T47D (cell line): Measurements from ENCODE around the gene MAVS.

ENCODE experiments used
- DNase-seq, 2 experiments: peaks; one replicate each; pipeline versions ENCODE4 v3.0.0 to v3.0.0-alpha.2; 2011 to 2012; ENCODE audit warnings: low read depth in 1 of 2, low spot score in 1 of 2
- JUND ChIP-seq: IDR thresholded peaks from 2 replicates; pipeline ENCODE4 v1.6.1; 2012; ENCODE audit warnings: low read depth
- in situ Hi-C: cut with HindIII; loops from 2 replicates; pipeline ENCODE4 v1.10.0; 2016; ENCODE audit warnings: low sequenced_read_pairs, low pct_unique_long_range_greater_than_20kb

Gene MAVS

DNA sequence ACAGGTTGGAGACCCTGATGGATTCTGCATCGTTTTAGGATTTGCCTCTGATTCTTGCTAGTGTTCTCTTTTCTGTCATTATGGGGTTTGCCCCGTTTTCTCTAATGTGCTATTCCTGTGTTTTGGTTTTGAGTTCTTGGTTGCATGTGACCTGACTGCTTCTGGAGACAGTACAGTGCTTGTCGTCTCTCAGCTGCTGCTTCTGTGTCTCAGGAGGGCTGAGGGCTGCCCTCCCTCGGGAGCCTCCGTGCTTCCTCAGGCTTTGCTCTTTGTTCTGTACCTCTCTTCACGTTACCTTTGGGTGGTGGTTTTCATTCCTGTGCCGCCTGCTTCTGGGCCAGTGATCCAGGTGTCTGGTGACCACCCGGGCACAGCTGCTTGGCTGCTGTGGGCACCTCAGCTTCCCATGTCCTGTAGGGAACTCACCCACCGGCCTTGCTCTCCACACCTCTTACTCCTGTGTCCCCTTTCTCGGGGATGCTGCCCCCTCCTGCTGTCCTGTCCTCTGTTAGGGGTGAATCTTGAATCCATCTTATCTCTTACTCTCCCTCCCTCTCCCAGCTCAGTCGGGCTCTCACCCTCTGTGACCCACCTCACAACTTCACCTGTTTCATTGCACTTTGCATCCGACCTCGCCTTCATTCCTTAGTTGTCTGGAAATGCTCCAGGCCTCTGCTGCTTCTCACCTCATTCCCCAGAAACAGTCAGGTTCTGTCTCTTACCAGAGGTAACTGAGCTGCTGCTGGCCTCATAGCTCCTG, 75.8 kb downstream of the MAVS start:
- TF ChIP-seq JUND: no peak
- DNase-seq: no peak

DNA sequence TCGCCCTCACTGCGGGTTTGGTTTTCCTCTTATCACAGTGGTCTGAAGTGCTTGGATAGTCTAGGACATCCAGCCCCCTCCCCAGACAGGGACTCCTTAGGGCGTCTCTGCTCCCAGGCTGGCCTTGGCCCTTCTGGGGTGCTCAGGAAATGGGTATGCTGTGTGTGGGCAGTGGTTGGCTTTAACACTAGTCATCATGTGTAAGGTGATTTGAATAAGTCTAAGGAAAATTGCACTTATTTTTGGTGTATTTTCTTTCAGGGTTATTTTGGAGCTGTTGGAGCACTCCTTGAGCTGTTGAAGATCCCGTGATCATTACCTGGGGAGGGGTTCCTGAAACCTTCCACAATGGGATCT, 76.3 kb downstream of the MAVS start:
- no peak for TF ChIP-seq JUND
- no peak for DNase-seq
- in situ Hi-C loops: no loop called here

More for the DNA sequence above, 75.8 kb downstream of the MAVS start:
- in situ Hi-C loops: no loop called here

DNA sequence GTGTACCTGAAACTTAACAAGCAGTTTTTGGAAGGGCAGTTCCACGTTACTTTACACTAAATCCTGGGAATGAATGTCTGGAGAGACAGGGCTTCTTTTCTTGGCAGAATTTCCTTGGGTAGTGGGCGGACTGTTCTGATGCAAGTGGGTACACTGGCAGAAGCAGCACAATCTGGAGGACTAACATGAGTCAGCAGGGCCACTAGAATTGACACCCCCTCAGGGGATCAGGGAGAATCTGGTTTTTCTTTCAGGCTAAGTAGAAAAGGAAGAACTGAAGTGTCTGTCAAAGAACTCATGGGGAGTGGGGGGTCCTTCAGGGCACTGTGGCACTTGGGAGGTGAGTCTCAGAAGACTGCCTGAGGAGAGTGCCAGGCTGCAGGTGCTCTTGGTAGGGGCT, 77.2 kb downstream of the MAVS start:
- TF ChIP-seq JUND: no peak
- no peak for DNase-seq
- in situ Hi-C loops: no loop called here

DNA sequence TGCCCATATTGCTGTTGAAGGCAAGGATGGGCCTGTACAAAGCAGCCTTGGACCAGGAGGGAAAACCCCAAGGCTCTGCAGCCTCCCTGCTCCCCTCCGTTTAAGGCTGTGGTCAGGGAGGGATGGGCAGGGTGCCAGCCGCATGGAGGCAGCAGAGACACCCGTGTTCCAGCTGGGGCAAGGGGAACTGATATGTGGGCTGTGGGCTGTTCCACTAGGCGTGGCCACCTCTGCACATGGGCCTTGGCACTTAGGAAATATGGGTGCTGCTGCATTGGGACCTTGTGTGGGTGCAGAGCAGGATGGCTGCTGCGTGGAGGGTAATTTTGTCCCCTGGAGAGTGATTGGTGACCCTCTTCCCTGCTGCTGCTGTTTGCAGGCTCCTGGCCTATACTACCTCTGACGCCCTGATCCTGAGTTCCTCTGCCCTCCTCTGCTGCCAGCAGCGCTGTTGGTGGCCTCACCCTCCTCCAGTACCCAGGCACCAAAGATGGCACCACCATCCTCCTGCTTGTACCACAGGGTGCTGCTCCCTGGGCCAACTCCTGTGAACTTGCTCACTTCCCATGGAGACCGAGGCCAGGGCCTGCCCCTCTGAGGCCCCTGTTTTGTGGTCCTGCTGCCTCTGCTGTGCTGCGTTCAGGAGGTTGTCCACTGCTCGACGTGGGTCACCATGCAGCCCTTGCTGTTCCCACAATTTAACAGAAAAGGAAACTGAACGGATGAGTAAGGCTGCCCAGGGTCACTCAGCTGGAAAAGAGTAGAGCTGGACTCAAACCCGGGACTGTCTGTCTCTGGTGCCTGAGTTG, 77.9 kb downstream of the MAVS start:
- in situ Hi-C loops: no loop called here
- DNase-seq: no peak
- no peak for TF ChIP-seq JUND

DNA sequence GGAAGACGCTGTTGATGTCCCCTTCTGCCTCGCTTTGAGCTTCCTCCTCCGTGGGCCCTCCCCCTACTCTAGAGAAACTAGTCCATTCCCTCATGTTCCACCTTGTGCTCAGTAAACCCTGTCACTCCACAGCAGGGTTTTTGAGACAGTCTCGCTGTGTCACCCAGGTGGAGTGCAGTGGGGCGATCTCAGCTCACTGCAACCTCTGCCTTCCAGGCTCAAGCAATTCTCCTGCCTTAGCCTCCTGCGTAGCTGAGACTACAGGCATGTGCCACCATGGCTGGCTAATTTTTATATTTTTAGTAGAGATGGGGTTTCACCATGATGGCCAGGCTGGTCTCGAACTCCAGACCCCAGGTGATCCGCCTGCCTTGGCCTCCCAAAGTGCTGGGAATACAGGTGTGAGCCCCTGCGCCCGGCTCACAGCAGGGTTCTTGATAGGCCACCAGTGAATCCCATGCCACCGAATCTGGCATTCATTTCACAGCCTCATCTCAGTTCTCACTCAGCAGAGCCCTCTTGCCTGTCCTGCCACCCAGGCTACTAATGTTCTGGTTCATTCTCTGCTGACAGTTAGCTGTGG, 78.6 kb downstream of the MAVS start:
- TF ChIP-seq JUND: no peak
- in situ Hi-C loops: no loop called here
- no peak for DNase-seq
